Uterus (tissue), 2 donors: ENCODE data around the gene C17orf114.

Experiments used
- POLR2A ChIP-seq, 2 donors: fragments of 450-650 bp; IDR thresholded peaks; one replicate each; pipeline ENCODE4 v1.6.1; 2016; ENCODE audit warnings: antibody characterized with exemption in 2 of 2, mild to moderate bottlenecking in 1 of 2, moderate library complexity in 1 of 2
- TF ChIP-seq, protein P1 (sequence below), 4 experiments: fragments of 200-600 bp in 2 of 4; fragments of 450-650 bp in 2 of 4; sonication (generic) in 2 of 4; IDR thresholded peaks; one replicate each; pipeline ENCODE4 v1.5.1; 2016 to 2019; ENCODE audit warnings: antibody characterized with exemption in 4 of 4, mild to moderate bottlenecking in 2 of 4, moderate library complexity in 1 of 4

GRCh38 chr17:4800462-4801196 is 1.5 kb downstream of the C17orf114 start:
- TF ChIP-seq, protein P1, sequence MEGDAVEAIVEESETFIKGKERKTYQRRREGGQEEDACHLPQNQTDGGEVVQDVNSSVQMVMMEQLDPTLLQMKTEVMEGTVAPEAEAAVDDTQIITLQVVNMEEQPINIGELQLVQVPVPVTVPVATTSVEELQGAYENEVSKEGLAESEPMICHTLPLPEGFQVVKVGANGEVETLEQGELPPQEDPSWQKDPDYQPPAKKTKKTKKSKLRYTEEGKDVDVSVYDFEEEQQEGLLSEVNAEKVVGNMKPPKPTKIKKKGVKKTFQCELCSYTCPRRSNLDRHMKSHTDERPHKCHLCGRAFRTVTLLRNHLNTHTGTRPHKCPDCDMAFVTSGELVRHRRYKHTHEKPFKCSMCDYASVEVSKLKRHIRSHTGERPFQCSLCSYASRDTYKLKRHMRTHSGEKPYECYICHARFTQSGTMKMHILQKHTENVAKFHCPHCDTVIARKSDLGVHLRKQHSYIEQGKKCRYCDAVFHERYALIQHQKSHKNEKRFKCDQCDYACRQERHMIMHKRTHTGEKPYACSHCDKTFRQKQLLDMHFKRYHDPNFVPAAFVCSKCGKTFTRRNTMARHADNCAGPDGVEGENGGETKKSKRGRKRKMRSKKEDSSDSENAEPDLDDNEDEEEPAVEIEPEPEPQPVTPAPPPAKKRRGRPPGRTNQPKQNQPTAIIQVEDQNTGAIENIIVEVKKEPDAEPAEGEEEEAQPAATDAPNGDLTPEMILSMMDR (IDR thresholded peaks at IDR 0.05): no peak
- no peak for TF ChIP-seq POLR2A (IDR thresholded peaks at IDR 0.05)
